ENCODE results near the gene EMILIN1.
"Not testable (repeated sequence)": the region's sequence is repeated elsewhere in the genome, so short reads cannot be mapped to it uniquely, and the experiment has no call there.

Gene EMILIN1

GRCh38 chr2:27054721-27055120, 23.7 kb upstream of the EMILIN1 start:
- no peak for DNase-seq

GRCh38 chr2:27057184-27057583, 21.2 kb upstream of the EMILIN1 start:
- DNase-seq: no peak

- DNase-seq: no peak
These were observed 20.2 kb upstream of the EMILIN1 start for GRCh38 chr2:27058210-27058609.

GRCh38 chr2:27059141-27059820, 19.1 kb upstream of the EMILIN1 start:
- DNase-seq: no peak

GRCh38 chr2:27060323-27060722, 18.1 kb upstream of the EMILIN1 start:
- no peak for DNase-seq

- DNase-seq: no peak
These were observed 13.3 kb upstream of the EMILIN1 start for GRCh38 chr2:27065128-27065527.

- no peak for DNase-seq
These were observed 11.0 kb upstream of the EMILIN1 start for GRCh38 chr2:27067385-27067784.

- DNase-seq: no peak
These were observed 9.0 kb upstream of the EMILIN1 start for GRCh38 chr2:27069436-27069835.

- no peak for DNase-seq
These were observed 8.3 kb upstream of the EMILIN1 start for GRCh38 chr2:27069961-27070618.

GRCh38 chr2:27070653-27071276, 7.7 kb upstream of the EMILIN1 start:
- no peak for DNase-seq

- DNase-seq: peak; percentile 95
These were observed 7.0 kb upstream of the EMILIN1 start, which contains the start of gene OST4 for GRCh38 chr2:27071277-27071989. Gene OST4, minus strand, starts transcription at chr2:27071654.

- peak; percentile 38 for DNase-seq
These were observed 6.2 kb upstream of the EMILIN1 start for GRCh38 chr2:27071990-27072830.

- no peak for DNase-seq
These were observed 5.5 kb upstream of the EMILIN1 start for GRCh38 chr2:27072920-27073319.

GRCh38 chr2:27073782-27074181, 4.6 kb upstream of the EMILIN1 start:
- no peak for DNase-seq

- DNase-seq: peak; percentile 47
These were observed 3.5 kb upstream of the EMILIN1 start for GRCh38 chr2:27074738-27075565.

- DNase-seq: not testable (repeated sequence)
These were observed 2.9 kb upstream of the EMILIN1 start for GRCh38 chr2:27075566-27075871.

- no peak for DNase-seq
These were observed 2.1 kb upstream of the EMILIN1 start for GRCh38 chr2:27076323-27076722.

GRCh38 chr2:27077231-27077630, 1.2 kb upstream of the EMILIN1 start:
- no peak for DNase-seq

GRCh38 chr2:27079233-27080139, 1.1 kb downstream of the EMILIN1 start:
- DNase-seq: no peak

- DNase-seq: no peak
These were observed 1.7 kb downstream of the EMILIN1 start for GRCh38 chr2:27080140-27080469.

GRCh38 chr2:27080603-27080936, 2.2 kb downstream of the EMILIN1 start:
- no peak for DNase-seq

Measured in activated CD4-positive, alpha-beta T cell treated with anti-CD3 and anti-CD28 coated beads, Interleukin-10, Interleukin-2, amounts not matched to agents 100 ng/mL and 50 ng/mL, durations not matched to agents 16 hours and 8 hours (primary cell).